ENCODE results near the gene GAREM1. TPM values are rescaled to one million over a fixed set of nuclear protein-coding genes. Genes with fewer than 3 reads are reported as not detected.
A peak's percentile ranks its signal among the peaks of the same experiment; 100 is the strongest.

GAREM1 gene
- polyA plus RNA-seq, 1 of the 3 experiments (the other 2 are of a cell fraction) = 2.8 TPM

- no peaks in the 10 kb centered on the region for H3K36me3 ChIP-seq (replicated peaks in 1 of 2; ENCODE audit: control insufficient read depth in 1 of 2, insufficient read depth in 2 of 2, low read length in 1 of 2)
- CTCF ChIA-PET = interaction anchor here (0.7 to 1.1 kb wide), 3 partner anchors 95 to 865 kb away, joined by 3 read pairs; partner anchors contain the start of gene GAREM1
- no peaks in the 10 kb centered on the region for H3K9me2 ChIP-seq
- H3K4me3 ChIP-seq (ENCODE audit: low read depth in 2 of 2, low read length in 1 of 2) = no peak overlapping the region
- H3K9me3 ChIP-seq = no peaks in the 10 kb centered on the region
- WGBS (ENCODE audit: low lambda C conversion rate) = 61% methylated on average over 1 of the region's 1 CpG
- no peak overlapping the region for H3K9ac ChIP-seq
- no peak overlapping the region for H3K4me2 ChIP-seq
- peak overlapping the region in 1 of 2 experiments; percentile 44; a peak in 1 of 4 replicates for H3K27ac ChIP-seq (ENCODE audit: low read depth in 2 of 2, low read length in 1 of 2)
- no peaks in the 10 kb centered on the region for H3K27me3 ChIP-seq (ENCODE audit: insufficient read depth)
- H3K4me1 ChIP-seq (ENCODE audit: control insufficient read depth in 1 of 2, insufficient read depth in 2 of 2, low read depth in 1 of 2, low read length in 1 of 2) = no peaks in the 10 kb centered on the region
- POLR2A ChIA-PET = no interaction called here
- DNase-seq = no peak
- H2AFZ ChIP-seq (ENCODE audit: low read depth) = no peak overlapping the region
- no peaks in the 10 kb centered on the region for H3K79me2 ChIP-seq (ENCODE audit: insufficient read depth)
- H4K20me1 ChIP-seq (ENCODE audit: insufficient read depth) = no peaks in the 10 kb centered on the region
- peaks cover 4% of the 10 kb centered on the region for H3F3A ChIP-seq (replicated peaks; ENCODE audit: insufficient read depth)
- TF ChIP-seq USF1 (IDR thresholded peaks at IDR 0.05; ENCODE audit: borderline replicate concordance, low read depth) (no peak), JUND (IDR thresholded peaks at IDR 0.05) (no peak), TCF12 (IDR thresholded peaks at IDR 0.05) (peak; percentile 18; the same call in 1 of the 2 replicates), EP300 (IDR thresholded peaks at IDR 0.05; ENCODE audit: borderline replicate concordance in 1 of 2, low read depth in 1 of 2, low read length in 1 of 2) (peak in 1 of 2 experiments; percentile 40; a peak in 1 of 4 replicates), NRF1 (IDR thresholded peaks at IDR 0.05; ENCODE audit: low read depth, low read length) (no peak)
- TF ChIP-seq, protein P1, sequence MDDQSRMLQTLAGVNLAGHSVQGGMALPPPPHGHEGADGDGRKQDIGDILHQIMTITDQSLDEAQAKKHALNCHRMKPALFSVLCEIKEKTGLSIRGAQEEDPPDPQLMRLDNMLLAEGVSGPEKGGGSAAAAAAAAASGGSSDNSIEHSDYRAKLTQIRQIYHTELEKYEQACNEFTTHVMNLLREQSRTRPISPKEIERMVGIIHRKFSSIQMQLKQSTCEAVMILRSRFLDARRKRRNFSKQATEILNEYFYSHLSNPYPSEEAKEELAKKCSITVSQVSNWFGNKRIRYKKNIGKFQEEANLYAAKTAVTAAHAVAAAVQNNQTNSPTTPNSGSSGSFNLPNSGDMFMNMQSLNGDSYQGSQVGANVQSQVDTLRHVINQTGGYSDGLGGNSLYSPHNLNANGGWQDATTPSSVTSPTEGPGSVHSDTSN (IDR thresholded peaks at IDR 0.05) = peak; percentile 63
Observed at GRCh38 chr18:32366586-32367538, 103.8 kb downstream of the GAREM1 start.

- no peak overlapping the region for H3K27ac ChIP-seq (ENCODE audit: low read depth in 2 of 2, low read length in 1 of 2)
- peaks cover 4% of the 10 kb centered on the region for H3F3A ChIP-seq (replicated peaks; ENCODE audit: insufficient read depth)
- H3K4me2 ChIP-seq = no peak overlapping the region
- H3K36me3 ChIP-seq (replicated peaks in 1 of 2; ENCODE audit: control insufficient read depth in 1 of 2, insufficient read depth in 2 of 2, low read length in 1 of 2) = no peaks in the 10 kb centered on the region
- WGBS (ENCODE audit: low lambda C conversion rate) = 94% methylated on average over 1 of the region's 1 CpG
- POLR2A ChIA-PET = no interaction called here
- no peaks in the 10 kb centered on the region for H3K79me2 ChIP-seq (ENCODE audit: insufficient read depth)
- H3K27me3 ChIP-seq (ENCODE audit: insufficient read depth) = no peaks in the 10 kb centered on the region
- no peaks in the 10 kb centered on the region for H4K20me1 ChIP-seq (ENCODE audit: insufficient read depth)
- no peak for TF ChIP-seq RFX5 (IDR thresholded peaks at IDR 0.05; ENCODE audit: low read length)
- TF ChIP-seq, protein P2, sequence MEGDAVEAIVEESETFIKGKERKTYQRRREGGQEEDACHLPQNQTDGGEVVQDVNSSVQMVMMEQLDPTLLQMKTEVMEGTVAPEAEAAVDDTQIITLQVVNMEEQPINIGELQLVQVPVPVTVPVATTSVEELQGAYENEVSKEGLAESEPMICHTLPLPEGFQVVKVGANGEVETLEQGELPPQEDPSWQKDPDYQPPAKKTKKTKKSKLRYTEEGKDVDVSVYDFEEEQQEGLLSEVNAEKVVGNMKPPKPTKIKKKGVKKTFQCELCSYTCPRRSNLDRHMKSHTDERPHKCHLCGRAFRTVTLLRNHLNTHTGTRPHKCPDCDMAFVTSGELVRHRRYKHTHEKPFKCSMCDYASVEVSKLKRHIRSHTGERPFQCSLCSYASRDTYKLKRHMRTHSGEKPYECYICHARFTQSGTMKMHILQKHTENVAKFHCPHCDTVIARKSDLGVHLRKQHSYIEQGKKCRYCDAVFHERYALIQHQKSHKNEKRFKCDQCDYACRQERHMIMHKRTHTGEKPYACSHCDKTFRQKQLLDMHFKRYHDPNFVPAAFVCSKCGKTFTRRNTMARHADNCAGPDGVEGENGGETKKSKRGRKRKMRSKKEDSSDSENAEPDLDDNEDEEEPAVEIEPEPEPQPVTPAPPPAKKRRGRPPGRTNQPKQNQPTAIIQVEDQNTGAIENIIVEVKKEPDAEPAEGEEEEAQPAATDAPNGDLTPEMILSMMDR (IDR thresholded peaks at IDR 0.05) = no peak
- TF ChIP-seq TAF1 (IDR thresholded peaks at IDR 0.05; ENCODE audit: borderline replicate concordance, low read depth, low read length) = no peak
- no peak for TF ChIP-seq TEAD4 (IDR thresholded peaks at IDR 0.05; ENCODE audit: borderline replicate concordance, insufficient read depth)
- no peak for TF ChIP-seq MEF2A (IDR thresholded peaks at IDR 0.05; ENCODE audit: borderline replicate concordance, low read depth)
- TF ChIP-seq USF1 (IDR thresholded peaks at IDR 0.05; ENCODE audit: borderline replicate concordance, low read depth) = no peak
- TF ChIP-seq JUND (IDR thresholded peaks at IDR 0.05) = no peak
- TF ChIP-seq MAX (IDR thresholded peaks at IDR 0.05; ENCODE audit: low read depth) = no peak
- TF ChIP-seq IRF3 (IDR thresholded peaks at IDR 0.05; ENCODE audit: low read depth, low read length) = no peak
- TF ChIP-seq RCOR1 (IDR thresholded peaks at IDR 0.05; ENCODE audit: low read length) = no peak
- H3K9me2 ChIP-seq = no peaks in the 10 kb centered on the region
- no peak overlapping the region for H2AFZ ChIP-seq (ENCODE audit: low read depth)
- no peaks in the 10 kb centered on the region; the same call in 1 of the 2 replicates for H3K9me3 ChIP-seq
- no peak overlapping the region for H3K4me3 ChIP-seq (ENCODE audit: low read depth in 2 of 2, low read length in 1 of 2)
- H3K4me1 ChIP-seq (ENCODE audit: control insufficient read depth in 1 of 2, insufficient read depth in 2 of 2, low read depth in 1 of 2, low read length in 1 of 2) = no peaks in the 10 kb centered on the region
- DNase-seq = no peak
- CTCF ChIA-PET = no interaction called here
- H3K9ac ChIP-seq = no peak overlapping the region
Observed at GRCh38 chr18:32362484-32362883, 108.2 kb downstream of the GAREM1 start.
